Sigmoid colon (tissue), 7 donors: Measurements from ENCODE around the gene NLRX1. TPM values are rescaled to one million over a fixed set of nuclear protein-coding genes. Genes with fewer than 3 reads are reported as not detected.

Experiments used
- DNase-seq: peaks from one replicate; pipeline ENCODE4 v3.0.0-alpha.2; 2019
- H3K27ac ChIP-seq, 4 donors: fragments of 200-600 bp; sonication (generic); one replicate each; pipeline ENCODE4 v1.5.1; 2016 to 2019; ENCODE audit warnings: mild to moderate bottlenecking in 1 of 4
- H3K27me3 ChIP-seq, 3 donors: fragments of 200-600 bp; sonication (generic); one replicate each; pipeline ENCODE4 v1.5.1; 2019; ENCODE audit warnings: mild to moderate bottlenecking in 1 of 3
- H3K36me3 ChIP-seq, 4 donors: fragments of 200-600 bp; sonication (generic); one replicate each; pipeline ENCODE4 v1.5.1; 2016 to 2019
- H3K4me1 ChIP-seq, 4 donors: fragments of 200-600 bp; sonication (generic); one replicate each; pipeline ENCODE4 v1.5.1; 2017 to 2019
- H3K4me3 ChIP-seq, 4 donors: fragments of 200-600 bp; sonication (generic); one replicate each; pipeline ENCODE4 v1.5.1; 2017 to 2019; ENCODE audit warnings: mild to moderate bottlenecking in 2 of 4, moderate library complexity in 1 of 4
- H3K9me3 ChIP-seq, 4 donors: fragments of 200-600 bp in 3 of 4; sonication (generic) in 3 of 4; one replicate each; pipeline versions ENCODE4 v1.5.1 to v1.6.1; 2013 to 2019
- EP300 ChIP-seq, 4 donors: sonication (generic); formaldehyde crosslinking; IDR thresholded peaks; one replicate each; pipeline ENCODE4 v1.6.1; 2017; ENCODE audit warnings: antibody characterized with exemption in 4 of 4
- POLR2A ChIP-seq, 2 donors: fragments of 450-650 bp; IDR thresholded peaks; one replicate each; pipeline ENCODE4 v1.6.1; 2016; ENCODE audit warnings: antibody characterized with exemption in 2 of 2, mild to moderate bottlenecking in 2 of 2, moderate library complexity in 2 of 2
- POLR2AphosphoS5 ChIP-seq, 4 donors: sonication (generic); formaldehyde crosslinking; IDR thresholded peaks; one replicate each; pipeline ENCODE4 v1.6.1; 2017; ENCODE audit warnings: antibody characterized with exemption in 4 of 4
- WGBS, 2 donors: extraction: QIAGEN DNeasy Blood & Tissue Kit; methylation state at CpG; one replicate each; pipeline ENCODE4 v1.1.7; 2013; 5-methylcytosine and 5-hydroxymethylcytosine counted together
- intact Hi-C: fragments of 100-400 bp; cut with DNase I; formaldehyde crosslinking; loops from one replicate; pipeline ENCODE4 v1.15.1; 2023
- polyA plus RNA-seq, 3 donors: library from polyadenylated mRNA; stranded (reverse); fragments of 200-250 nt; gene quantifications; one replicate each; pipeline ENCODE4 v1.2.3, GENCODE V29; 2013
- total RNA-seq, 4 donors: library from RNA; depleted of rRNA; stranded (reverse); fragments of >200 nt; gene quantifications; one replicate each; pipeline ENCODE4 v1.1.0, GENCODE V29; 2016
- TF ChIP-seq, protein P1 (sequence below), 4 experiments: fragments of 450-650 bp in 3 of 4; fragments of 200-600 bp in 1 of 4; IDR thresholded peaks; one replicate each; pipeline ENCODE4 v1.5.1; 2016 to 2019; ENCODE audit warnings: antibody characterized with exemption in 4 of 4, mild to moderate bottlenecking in 3 of 4, moderate library complexity in 2 of 4
- donor health status: healthy with polysubstance abuse.
- donor health status: Bipolar disorder and iron deficiency.
- donor health status: healthy.

Gene NLRX1
- total and polyA plus RNA-seq, 7 donors: 3.9 to 21.9 (median 10.7) TPM

DNA sequence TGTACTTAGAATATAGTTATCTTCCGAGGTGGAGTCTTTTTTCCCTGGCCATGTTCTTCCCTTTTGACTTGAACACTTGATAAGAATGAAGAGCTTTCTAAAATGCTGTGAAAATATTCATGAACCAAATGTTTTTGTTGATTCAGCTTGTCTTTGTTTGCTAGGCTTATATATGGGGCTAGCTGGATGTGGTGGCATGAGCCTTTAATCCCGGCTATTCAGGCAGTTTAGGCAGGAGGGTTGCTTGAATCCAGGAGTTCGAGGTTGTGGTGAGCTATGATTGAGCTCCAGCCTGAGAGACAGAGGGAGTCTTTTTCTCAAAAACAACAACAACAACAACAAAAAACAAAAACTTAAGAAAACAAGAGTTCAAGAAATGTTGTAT lies 60.8 kb downstream of the NLRX1 start:
- Histone ChIP-seq H3K4me1 (peaks cover 0 to 10% (median 4%) of the 10 kb centered on the region in 4 donors), H3K27me3 (no peaks in the 10 kb centered on the region), H3K27ac (no peak overlapping the region), H3K4me3 (no peak overlapping the region), H3K36me3 (peaks cover 0 to 13% (median 2%) of the 10 kb centered on the region in 4 donors), H3K9me3 (no peaks in the 10 kb centered on the region)
- no peak for DNase-seq
- TF ChIP-seq POLR2AphosphoS5 (IDR thresholded peaks at IDR 0.05) (no peak), POLR2A (IDR thresholded peaks at IDR 0.05) (no peak)
- intact Hi-C loops: no loop called here
- 83 to 86% methylated on average over 3 of the region's 3 CpGs for WGBS, 2 donors

DNA sequence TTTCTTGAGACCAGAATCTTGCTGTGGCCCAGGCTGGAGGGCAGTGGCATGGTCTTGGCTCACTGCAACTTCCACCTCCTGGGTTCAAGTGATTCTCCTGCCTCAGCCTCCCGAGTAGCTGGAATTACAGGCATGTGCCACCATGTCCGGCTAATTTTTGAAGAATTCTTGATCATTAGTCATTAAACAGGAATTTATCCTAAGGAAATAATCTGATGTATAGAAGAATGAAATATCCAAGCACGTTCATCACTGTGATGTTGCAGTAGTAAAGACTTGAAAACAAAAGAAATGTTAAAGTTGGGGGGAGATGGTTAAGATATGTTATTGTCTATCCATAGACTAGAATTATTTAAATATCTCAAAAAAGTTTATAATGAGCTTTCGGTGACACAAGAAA lies 61.2 kb downstream of the NLRX1 start:
- no peak overlapping the region for H3K27ac ChIP-seq
- no peak overlapping the region for H3K4me3 ChIP-seq
- WGBS, 2 donors: 94 to 97% methylated on average over 4 of the region's 4 CpGs
- H3K9me3 ChIP-seq: no peaks in the 10 kb centered on the region
- no peak for DNase-seq
- H3K36me3 ChIP-seq: peaks cover 0 to 13% (median 2%) of the 10 kb centered on the region in 4 donors
- TF ChIP-seq, protein P1, sequence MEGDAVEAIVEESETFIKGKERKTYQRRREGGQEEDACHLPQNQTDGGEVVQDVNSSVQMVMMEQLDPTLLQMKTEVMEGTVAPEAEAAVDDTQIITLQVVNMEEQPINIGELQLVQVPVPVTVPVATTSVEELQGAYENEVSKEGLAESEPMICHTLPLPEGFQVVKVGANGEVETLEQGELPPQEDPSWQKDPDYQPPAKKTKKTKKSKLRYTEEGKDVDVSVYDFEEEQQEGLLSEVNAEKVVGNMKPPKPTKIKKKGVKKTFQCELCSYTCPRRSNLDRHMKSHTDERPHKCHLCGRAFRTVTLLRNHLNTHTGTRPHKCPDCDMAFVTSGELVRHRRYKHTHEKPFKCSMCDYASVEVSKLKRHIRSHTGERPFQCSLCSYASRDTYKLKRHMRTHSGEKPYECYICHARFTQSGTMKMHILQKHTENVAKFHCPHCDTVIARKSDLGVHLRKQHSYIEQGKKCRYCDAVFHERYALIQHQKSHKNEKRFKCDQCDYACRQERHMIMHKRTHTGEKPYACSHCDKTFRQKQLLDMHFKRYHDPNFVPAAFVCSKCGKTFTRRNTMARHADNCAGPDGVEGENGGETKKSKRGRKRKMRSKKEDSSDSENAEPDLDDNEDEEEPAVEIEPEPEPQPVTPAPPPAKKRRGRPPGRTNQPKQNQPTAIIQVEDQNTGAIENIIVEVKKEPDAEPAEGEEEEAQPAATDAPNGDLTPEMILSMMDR (IDR thresholded peaks at IDR 0.05): no peak
- no peak for TF ChIP-seq EP300 (IDR thresholded peaks at IDR 0.05)
- no peak for TF ChIP-seq POLR2AphosphoS5 (IDR thresholded peaks at IDR 0.05)
- TF ChIP-seq POLR2A (IDR thresholded peaks at IDR 0.05): no peak
- intact Hi-C loops: no loop called here
- no peaks in the 10 kb centered on the region for H3K27me3 ChIP-seq
- H3K4me1 ChIP-seq: peaks cover 0 to 10% (median 4%) of the 10 kb centered on the region in 4 donors

Other genes with a start within 250 kb of the NLRX1 start
- gene BCL9L, start 242.8 kb upstream of the NLRX1 start, total RNA-seq: 10 to 100 TPM in 3 of 4 donors, 1 to 10 TPM in 1; 7.9 to 46.5 (median 10.8) TPM
- gene BCL9L, start 242.8 kb upstream of the NLRX1 start, polyA plus RNA-seq: 10 to 100 TPM in 1 of 3 donors, 1 to 10 TPM in 2; 4.8 to 33.2 (median 7.4) TPM
- not detected for gene UPK2, start 212.4 kb upstream of the NLRX1 start, total RNA-seq
- not detected for gene UPK2, start 212.4 kb upstream of the NLRX1 start, polyA plus RNA-seq
- gene FOXR1, start 197.0 kb upstream of the NLRX1 start, total RNA-seq: not detected
- gene FOXR1, start 197.0 kb upstream of the NLRX1 start, polyA plus RNA-seq: not detected
- gene CENATAC, start 170.6 kb upstream of the NLRX1 start, total RNA-seq: 10 to 100 TPM; 29.6 to 60.5 (median 40.7) TPM
- 10 to 100 TPM in 1 of 3 donors, 1 to 10 TPM in 2; 5.3 to 24.6 (median 7.2) TPM for gene CENATAC, start 170.6 kb upstream of the NLRX1 start, polyA plus RNA-seq
- 1,000 to 10,000 TPM; 1,350 to 3,369 (median 2,098) TPM for gene RPS25, start 150.4 kb upstream of the NLRX1 start, total RNA-seq
- 1,000 to 10,000 TPM; 2,091 to 3,409 (median 2,533) TPM for gene RPS25, start 150.4 kb upstream of the NLRX1 start, polyA plus RNA-seq
- gene TRAPPC4, start 150.0 kb upstream of the NLRX1 start, total RNA-seq: 10 to 100 TPM; 32.4 to 60.3 (median 47.5) TPM
- gene TRAPPC4, start 150.0 kb upstream of the NLRX1 start, polyA plus RNA-seq: 10 to 100 TPM; 49.9 to 90.9 (median 74.5) TPM
- 10 to 100 TPM in 2 of 4 donors, 1 to 10 TPM in 2; 8.0 to 13.8 (median 10.1) TPM for gene SLC37A4, start 137.8 kb upstream of the NLRX1 start, total RNA-seq
- gene SLC37A4, start 137.8 kb upstream of the NLRX1 start, polyA plus RNA-seq: 10 to 100 TPM in 2 of 3 donors, 1 to 10 TPM in 1; 8.4 to 31.5 (median 11.1) TPM
- 10 to 100 TPM; 26.6 to 37.6 (median 30.7) TPM for gene HYOU1, start 111.5 kb upstream of the NLRX1 start, total RNA-seq
- gene HYOU1, start 111.5 kb upstream of the NLRX1 start, polyA plus RNA-seq: 100 to 1,000 TPM in 1 of 3 donors, 10 to 100 TPM in 1, 1 to 10 TPM in 1; 6.0 to 106 (median 22.0) TPM
- gene VPS11, start 100.9 kb upstream of the NLRX1 start, total RNA-seq: 10 to 100 TPM; 26.0 to 37.0 (median 30.8) TPM
- 10 to 100 TPM; 13.4 to 29.2 (median 27.0) TPM for gene VPS11, start 100.9 kb upstream of the NLRX1 start, polyA plus RNA-seq
- 10 to 100 TPM in 1 of 4 donors, 1 to 10 TPM in 3; 5.6 to 15.2 (median 6.6) TPM for gene HMBS, start 83.8 kb upstream of the NLRX1 start, total RNA-seq
- 10 to 100 TPM; 20.3 to 39.3 (median 22.2) TPM for gene HMBS, start 83.8 kb upstream of the NLRX1 start, polyA plus RNA-seq
- 10 to 100 TPM; 16.1 to 22.1 (median 16.8) TPM for gene DPAGT1, start 66.9 kb upstream of the NLRX1 start, total RNA-seq
- 10 to 100 TPM in 1 of 3 donors, 1 to 10 TPM in 2; 4.2 to 44.6 (median 6.9) TPM for gene DPAGT1, start 66.9 kb upstream of the NLRX1 start, polyA plus RNA-seq
- 1 to 10 TPM; 5.3 to 8.0 (median 5.8) TPM for gene C2CD2L, start 61.4 kb upstream of the NLRX1 start, total RNA-seq
- 10 to 100 TPM in 1 of 3 donors, 1 to 10 TPM in 2; 6.0 to 22.6 (median 7.6) TPM for gene C2CD2L, start 61.4 kb upstream of the NLRX1 start, polyA plus RNA-seq
- gene HINFP, start 47.1 kb upstream of the NLRX1 start, total RNA-seq: 10 to 100 TPM; 15.0 to 33.0 (median 21.2) TPM
- gene HINFP, start 47.1 kb upstream of the NLRX1 start, polyA plus RNA-seq: 10 to 100 TPM; 12.0 to 23.2 (median 20.1) TPM
- under 1 TPM in 3 of 4 donors, not detected in 1; under 0.01 to 0.55 (median 0.27) TPM for gene ABCG4, start 19.7 kb upstream of the NLRX1 start, total RNA-seq
- gene ABCG4, start 19.7 kb upstream of the NLRX1 start, polyA plus RNA-seq: under 1 TPM in 2 of 3 donors, not detected in 1; under 0.01 to 0.26 TPM
- 1 to 10 TPM in 1 of 4 donors, not detected in 3; 1.8 TPM for gene NHERF4, start 16.8 kb downstream of the NLRX1 start, total RNA-seq
- 10 to 100 TPM; 25.8 to 48.1 (median 37.7) TPM for gene NHERF4, start 16.8 kb downstream of the NLRX1 start, polyA plus RNA-seq
- gene CBL, start 37.6 kb downstream of the NLRX1 start, total RNA-seq: 10 to 100 TPM; 11.8 to 17.7 (median 13.1) TPM
- 1 to 10 TPM; 1.8 to 8.6 (median 3.7) TPM for gene CBL, start 37.6 kb downstream of the NLRX1 start, polyA plus RNA-seq
- gene MCAM, start 148.4 kb downstream of the NLRX1 start, total RNA-seq: 1,000 to 10,000 TPM in 1 of 4 donors, 100 to 1,000 TPM in 3; 628 to 1,033 (median 813) TPM
- gene MCAM, start 148.4 kb downstream of the NLRX1 start, polyA plus RNA-seq: 10 to 100 TPM in 1 of 3 donors, 1 to 10 TPM in 2; 2.1 to 51.5 (median 4.8) TPM
- gene RNF26, start 165.8 kb downstream of the NLRX1 start, total RNA-seq: 10 to 100 TPM in 3 of 4 donors, 1 to 10 TPM in 1; 9.8 to 18.3 (median 11.8) TPM
- 10 to 100 TPM in 1 of 3 donors, 1 to 10 TPM in 2; 6.2 to 26.1 (median 7.2) TPM for gene RNF26, start 165.8 kb downstream of the NLRX1 start, polyA plus RNA-seq
- 10 to 100 TPM; 23.2 to 35.2 (median 32.4) TPM for gene C1QTNF5, start 172.2 kb downstream of the NLRX1 start, total RNA-seq
- 10 to 100 TPM in 1 of 3 donors, 1 to 10 TPM in 2; 4.9 to 12.5 (median 5.4) TPM for gene C1QTNF5, start 172.2 kb downstream of the NLRX1 start, polyA plus RNA-seq
- gene MFRP, start 178.0 kb downstream of the NLRX1 start, total RNA-seq: under 1 TPM in 1 of 4 donors, not detected in 3; 0.14 TPM
- not detected for gene MFRP, start 178.0 kb downstream of the NLRX1 start, polyA plus RNA-seq
- gene USP2, start 213.0 kb downstream of the NLRX1 start, total RNA-seq: 1 to 10 TPM in 3 of 4 donors, under 1 TPM in 1; 0.71 to 1.9 (median 1.5) TPM
- 10 to 100 TPM; 11.6 to 13.2 (median 13.0) TPM for gene USP2, start 213.0 kb downstream of the NLRX1 start, polyA plus RNA-seq